ENCODE measurements around the gene PIK3CG.

Gene PIK3CG

GRCh38 chr7:106855540-106856132, 9.4 kb upstream of the PIK3CG start:
- ChIA-PET POLR2A (ENCODE audit: low non-redundant PET) (no interaction called here), CTCF (no interaction called here)
- no peak for DNase-seq (ENCODE audit: low spot score)
- H3K27ac ChIP-seq, result no peak overlapping the region
- TF ChIP-seq CTCF (conservative IDR thresholded peaks at IDR 0.05; ENCODE audit: low read depth), result no peak

- ChIA-PET POLR2A (ENCODE audit: low non-redundant PET) (no interaction called here), CTCF (interaction anchor here (0.6 kb wide), 1 partner anchor 929 kb away, joined by 6 read pairs; no protein-coding TSS in a partner anchor)
- H3K27ac ChIP-seq, result no peak overlapping the region
- peak; percentile 6 for DNase-seq (ENCODE audit: low spot score)
- TF ChIP-seq CTCF (conservative IDR thresholded peaks at IDR 0.05; ENCODE audit: low read depth), result no peak
These were observed 6.2 kb upstream of the PIK3CG start for GRCh38 chr7:106858618-106859532.

GRCh38 chr7:106862317-106863089, 2.6 kb upstream of the PIK3CG start:
- CTCF ChIA-PET, result interaction anchor here (0.7 kb wide), 1 partner anchor 214 kb away, joined by 3 read pairs; no protein-coding TSS in a partner anchor
- POLR2A ChIA-PET (ENCODE audit: low non-redundant PET), result no interaction called here
- DNase-seq (ENCODE audit: low spot score), result no peak
- no peak overlapping the region for H3K27ac ChIP-seq
- no peak for TF ChIP-seq CTCF (conservative IDR thresholded peaks at IDR 0.05; ENCODE audit: low read depth)

- ChIA-PET CTCF (no interaction called here), POLR2A (ENCODE audit: low non-redundant PET) (no interaction called here)
- TF ChIP-seq CTCF (conservative IDR thresholded peaks at IDR 0.05; ENCODE audit: low read depth), result no peak
- no peak for DNase-seq (ENCODE audit: low spot score)
- no peak overlapping the region for H3K27ac ChIP-seq
These were observed 1.6 kb upstream of the PIK3CG start for GRCh38 chr7:106863274-106863997.

GRCh38 chr7:106864298-106865081, 592 bp upstream of the PIK3CG start:
- no peak overlapping the region for H3K27ac ChIP-seq

More at GRCh38 chr7:106864298-106865081, 592 bp upstream of the PIK3CG start:
- ChIA-PET POLR2A (ENCODE audit: low non-redundant PET) (no interaction called here), CTCF (no interaction called here)
- TF ChIP-seq CTCF (conservative IDR thresholded peaks at IDR 0.05; ENCODE audit: low read depth), result no peak
- DNase-seq (ENCODE audit: low spot score), result no peak
